K562 (cell line): ENCODE results near the gene CLDN34. TPM values are rescaled to one million over a fixed set of nuclear protein-coding genes. Genes with fewer than 3 reads are reported as not detected.

Experiments
- ATAC-seq: fragments of 200-7000 bp; cut with Tn5 transposase; 3 replicates; pipeline ENCODE4 v1.9.1; 2020; ENCODE audit warnings: moderate library complexity
- BruUV-seq: library from RNA; stranded (reverse); fragments of 400-500 nt; replicated peaks from 2 replicates; lab custom pipeline; 2021; lab: Mats Ljungman, UMichigan
- CTCF ChIA-PET: fragments of 300-600 bp; formaldehyde crosslinking; extraction: SDS; loops from one replicate; lab custom pipeline; 2021; ENCODE audit warnings: low intra/inter-chr PET ratio; lab: Yijun Ruan, JAX
- POLR2A ChIA-PET: fragments of 300-600, 350-650 bp; sonication (Branson Sonifier 250); formaldehyde crosslinking; extraction: SDS; loops from one replicate; lab custom pipeline; 2021; ENCODE audit warnings: antibody characterized with exemption, inconsistent platforms; lab: Yijun Ruan, JAX
- DNase-seq, 4 experiments: peaks; one replicate each; pipeline versions ENCODE4 v3.0.0 to v3.0.0-alpha.2; 2011 to 2018; ENCODE audit warnings: low spot score in 3 of 4, mixed read lengths in 3 of 4; ENCODE audit errors: extremely low read depth in 1 of 4
- FAIRE-seq: peaks from 2 replicates; lab custom pipeline; 2011; peaks lifted over from hg19 to GRCh38; lab: Jason Lieb, UNC
- H2AFZ ChIP-seq: 2 replicates; pipeline ENCODE4 v1.6.0; 2011; ENCODE audit warnings: low read depth, low read length, control low read depth, inconsistent platforms
- H3K27ac ChIP-seq: fragments of 200-600 bp; 3 replicates; pipeline ENCODE4 v1.8.0; 2011; ENCODE audit warnings: low read depth, mild to moderate bottlenecking, control low read depth, inconsistent platforms, low read length, moderate library complexity, mixed read lengths; ENCODE audit errors: extremely low read depth
- H3K27me3 ChIP-seq, 2 experiments: fragments of 300-600 bp in 1 of 2; 2 replicates in 1 of 2; 3 replicates in 1 of 2; pipeline versions ENCODE4 v1.6.0 to v1.8.0; 2011; ENCODE audit warnings: inconsistent platforms in 2 of 2, low read length in 2 of 2, mild to moderate bottlenecking in 1 of 2, mixed read lengths in 1 of 2, moderate library complexity in 1 of 2; ENCODE audit not compliant: control insufficient read depth in 2 of 2, insufficient read depth in 2 of 2
- H3K36me3 ChIP-seq: fragments of 300-600 bp; 3 replicates; pipeline ENCODE4 v1.8.0; 2011; ENCODE audit warnings: mild to moderate bottlenecking, low read length, inconsistent platforms; ENCODE audit not compliant: control insufficient read depth, insufficient read depth
- H3K4me1 ChIP-seq, 2 experiments: fragments of 200-600 bp in 1 of 2; replicated peaks in 1 of 2; 2 replicates in 1 of 2; 3 replicates in 1 of 2; pipeline versions ENCODE4 v1.5.1 to v1.8.0; 2011; ENCODE audit warnings: inconsistent platforms in 2 of 2, low read length in 2 of 2, mild to moderate bottlenecking in 1 of 2, mixed read lengths in 1 of 2, moderate library complexity in 1 of 2; ENCODE audit not compliant: control insufficient read depth in 2 of 2, insufficient read depth in 2 of 2
- H3K4me2 ChIP-seq: 2 replicates; pipeline ENCODE4 v1.6.1; 2011; ENCODE audit warnings: low read length, control low read depth, inconsistent platforms, mixed read lengths; ENCODE audit not compliant: insufficient read depth
- H3K4me3 ChIP-seq: fragments of 200-600 bp; sonication (generic), shearing (Covaris generic); 2 replicates; pipeline ENCODE4 v1.5.1; 2016; ENCODE audit warnings: control low read depth, inconsistent platforms
- H3K79me2 ChIP-seq: fragments of 200-600 bp; 3 replicates; pipeline ENCODE4 v1.8.0; 2011; ENCODE audit warnings: low read length, inconsistent platforms; ENCODE audit not compliant: control insufficient read depth, insufficient read depth
- H3K9ac ChIP-seq, 2 experiments: 2 replicates each; pipeline versions ENCODE4 v1.6.0 to v1.6.1; 2011; ENCODE audit warnings: low read depth in 2 of 2, low read length in 2 of 2, control low read depth in 1 of 2, inconsistent platforms in 1 of 2, mild to moderate bottlenecking in 1 of 2, mixed read lengths in 1 of 2; ENCODE audit not compliant: insufficient read depth in 1 of 2
- H3K9me1 ChIP-seq: one replicate; pipeline ENCODE4 v1.6.0; 2011; ENCODE audit warnings: inconsistent platforms, mild to moderate bottlenecking, low read length, moderate library complexity; ENCODE audit not compliant: control insufficient read depth, insufficient read depth
- H3K9me3 ChIP-seq: replicated peaks from 2 replicates; pipeline ENCODE4 v1.5.1; 2011; ENCODE audit warnings: low read depth, low read length, inconsistent platforms; ENCODE audit not compliant: control insufficient read depth, insufficient read depth
- H4K20me1 ChIP-seq: replicated peaks from 2 replicates; pipeline ENCODE4 v1.6.1; 2011; ENCODE audit warnings: low read length, inconsistent platforms, mixed read lengths; ENCODE audit not compliant: control insufficient read depth, insufficient read depth
- CEBPG ChIP-seq, 3 experiments: fragments of 200-800 bp in 1 of 3; sonication (Bioruptor generic) in 1 of 3; sonication (generic) in 1 of 3; formaldehyde crosslinking in 1 of 3; IDR thresholded peaks in 2 of 3; conservative IDR thresholded peaks in 1 of 3; 2 replicates each; pipeline versions ENCODE4 v1.6.1 to v1.8.0; 2016 to 2022; ENCODE audit warnings: missing compliant biosample characterization in 2 of 3, missing genetic modification characterization in 2 of 3, mild to moderate bottlenecking in 1 of 3, missing genetic modification reagents in 1 of 3
- CHD2 ChIP-seq: IDR thresholded peaks from 2 replicates; pipeline ENCODE4 v1.6.1; 2011; ENCODE audit warnings: low read depth, low read length
- ESRRB ChIP-seq: fragments of 250-450 bp; sonication (Bioruptor Pico); IDR thresholded peaks from 2 replicates; pipeline ENCODE4 v1.5.0; 2020; ENCODE audit warnings: mild to moderate bottlenecking, moderate library complexity, borderline replicate concordance
- FOXA3 ChIP-seq, 2 experiments: fragments of 450-650 bp in 1 of 2; sonication (generic) in 1 of 2; formaldehyde crosslinking; IDR thresholded peaks in 1 of 2; conservative IDR thresholded peaks in 1 of 2; 2 replicates each; pipeline versions ENCODE4 v1.4.0 to v1.8.0; 2020 to 2022; ENCODE audit warnings: mild to moderate bottlenecking in 2 of 2, missing genetic modification reagents in 1 of 2
- KLF1 ChIP-seq: fragments of 450-650 bp; IDR thresholded peaks from 2 replicates; pipeline ENCODE4 v1.6.1; 2016; ENCODE audit warnings: missing genetic modification characterization, missing compliant biosample characterization
- NFE2 ChIP-seq: IDR thresholded peaks from 2 replicates; pipeline ENCODE4 v1.6.1; 2014; ENCODE audit warnings: antibody characterized with exemption, low read depth
- NUFIP1 ChIP-seq: fragments of 450-650 bp; IDR thresholded peaks from 2 replicates; pipeline ENCODE4 v1.6.1; 2018; ENCODE audit not compliant: partially characterized antibody
- PHF21A ChIP-seq: fragments of 450-650 bp; IDR thresholded peaks from 2 replicates; pipeline ENCODE4 v1.6.1; 2017; ENCODE audit warnings: low read depth, borderline replicate concordance
- SAFB ChIP-seq: fragments of 200-400 bp; formaldehyde crosslinking; IDR thresholded peaks from 2 replicates; pipeline ENCODE4 v1.6.1; 2017; ENCODE audit warnings: low read depth, low read length, borderline replicate concordance
- SIN3B ChIP-seq: fragments of 450-650 bp; IDR thresholded peaks from 2 replicates; pipeline ENCODE4 v1.6.1; 2017; ENCODE audit warnings: low read depth, mild to moderate bottlenecking, moderate library complexity
- WHSC1 ChIP-seq: IDR thresholded peaks from one replicate; pipeline ENCODE4 v1.6.1; 2012; ENCODE audit warnings: low read length, control low read depth, inconsistent platforms
- WGBS: fragments of 100-300 bp; shearing (Covaris generic); methylation state at CpG from one replicate; pipeline ENCODE4 v1.1.6; 2016; ENCODE audit warnings: low coverage, mixed read lengths; ENCODE audit not compliant: insufficient coverage; ENCODE audit errors: missing lambda C conversion rate; 5-methylcytosine and 5-hydroxymethylcytosine counted together
- in situ Hi-C: fragments of 300-500 bp; cut with MboI; formaldehyde crosslinking; loops from 4 replicates; pipeline ENCODE4 v1.15.0; 2018; ENCODE audit warnings: inconsistent platforms, mixed read lengths
- intact Hi-C: fragments of 100-400 bp; cut with micrococcal nuclease; formaldehyde crosslinking; loops from 2 replicates; pipeline ENCODE4 v1.14.2; 2022
- polyA plus RNA-seq, 8 experiments: library from polyadenylated mRNA; depleted of rRNA in 4 of 8; stranded (reverse) in 5 of 8; unstranded in 3 of 8; fragments of >200 nt; fragmentation: Nextera tagmentation in 2 of 8; fragmentation: Illumina TruSeq in 1 of 8; extraction: Ambion mirVana in 2 of 8; extraction: Trizol in 1 of 8; gene quantifications; 2 replicates each; pipeline versions ENCODE4 v1.2.1 to v1.2.3, GENCODE V29; 2011 to 2014; ENCODE audit warnings: inconsistent platforms in 1 of 8, missing spikeins in 1 of 8
- total RNA-seq, 7 experiments: library from RNA; depleted of rRNA in 6 of 7; stranded (reverse); fragments of >200 nt in 6 of 7; fragmentation: Illumina TruSeq in 2 of 7; extraction: Trizol in 2 of 7; gene quantifications; 2 replicates each; pipeline versions ENCODE4 v1.2.1 to v1.2.3, GENCODE V29; 2011 to 2021; ENCODE audit warnings: low replicate concordance in 1 of 7
- TF ChIP-seq, protein P1 (sequence below): fragments of 250-450 bp; sonication (Bioruptor Pico); IDR thresholded peaks from 2 replicates; pipeline ENCODE4 v1.4.0; 2020; ENCODE audit warnings: mild to moderate bottlenecking
- TF ChIP-seq, protein P2 (sequence below): sonication (generic); formaldehyde crosslinking; IDR thresholded peaks from 2 replicates; pipeline ENCODE4 v1.8.0; 2023; ENCODE audit warnings: mild to moderate bottlenecking, missing genetic modification reagents

Gene CLDN34
- total and polyA plus RNA-seq, 9 of the 15 experiments (the other 6 are each of a cell fraction or from before 2014, with no cell fraction given), result not detected

DNA sequence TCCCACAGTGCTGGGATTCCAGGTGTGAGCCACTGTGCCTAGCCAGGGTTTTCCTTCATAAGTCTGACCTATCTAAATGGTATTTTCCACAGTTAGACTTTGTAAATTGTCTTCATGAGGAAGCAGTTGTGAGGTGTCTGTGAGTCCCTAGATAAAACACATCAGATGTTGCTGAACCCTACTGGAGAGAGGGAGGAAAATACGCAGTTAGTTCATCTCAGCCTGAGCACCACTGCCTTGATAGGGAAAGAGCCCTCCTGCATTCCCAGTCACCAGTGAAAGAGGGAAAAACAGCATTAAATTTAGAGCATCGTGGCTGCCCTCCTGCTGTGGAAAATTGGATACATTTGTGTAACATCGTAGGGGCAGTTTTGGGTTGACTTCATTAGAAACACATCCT lies 31.7 kb upstream of the CLDN34 start:
- TF ChIP-seq SIN3B (no peak), KLF1 (tag) (no peak), FOXA3 (CRISPR knock-in tag; conservative IDR thresholded peaks at IDR 0.05 in 1 of 2, IDR thresholded peaks at IDR 0.05 in 1 of 2) (no peak), WHSC1 (no peak), SAFB (no peak), CHD2 (no peak), NFE2 (no peak), ESRRB (CRISPR knock-in tag) (no peak), CEBPG (CRISPR knock-in tag; IDR thresholded peaks at IDR 0.05) (no peak), CEBPG (tag; conservative IDR thresholded peaks at IDR 0.05 in 1 of 2, IDR thresholded peaks at IDR 0.05 in 1 of 2) (no peak), NUFIP1 (no peak), PHF21A (no peak)
- TF ChIP-seq, protein P1, sequence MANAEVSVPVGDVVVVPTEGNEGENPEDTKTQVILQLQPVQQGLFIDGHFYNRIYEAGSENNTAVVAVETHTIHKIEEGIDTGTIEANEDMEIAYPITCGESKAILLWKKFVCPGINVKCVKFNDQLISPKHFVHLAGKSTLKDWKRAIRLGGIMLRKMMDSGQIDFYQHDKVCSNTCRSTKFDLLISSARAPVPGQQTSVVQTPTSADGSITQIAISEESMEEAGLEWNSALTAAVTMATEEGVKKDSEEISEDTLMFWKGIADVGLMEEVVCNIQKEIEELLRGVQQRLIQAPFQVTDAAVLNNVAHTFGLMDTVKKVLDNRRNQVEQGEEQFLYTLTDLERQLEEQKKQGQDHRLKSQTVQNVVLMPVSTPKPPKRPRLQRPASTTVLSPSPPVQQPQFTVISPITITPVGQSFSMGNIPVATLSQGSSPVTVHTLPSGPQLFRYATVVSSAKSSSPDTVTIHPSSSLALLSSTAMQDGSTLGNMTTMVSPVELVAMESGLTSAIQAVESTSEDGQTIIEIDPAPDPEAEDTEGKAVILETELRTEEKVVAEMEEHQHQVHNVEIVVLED (CRISPR knock-in tag), result no peak
- TF ChIP-seq, protein P2, sequence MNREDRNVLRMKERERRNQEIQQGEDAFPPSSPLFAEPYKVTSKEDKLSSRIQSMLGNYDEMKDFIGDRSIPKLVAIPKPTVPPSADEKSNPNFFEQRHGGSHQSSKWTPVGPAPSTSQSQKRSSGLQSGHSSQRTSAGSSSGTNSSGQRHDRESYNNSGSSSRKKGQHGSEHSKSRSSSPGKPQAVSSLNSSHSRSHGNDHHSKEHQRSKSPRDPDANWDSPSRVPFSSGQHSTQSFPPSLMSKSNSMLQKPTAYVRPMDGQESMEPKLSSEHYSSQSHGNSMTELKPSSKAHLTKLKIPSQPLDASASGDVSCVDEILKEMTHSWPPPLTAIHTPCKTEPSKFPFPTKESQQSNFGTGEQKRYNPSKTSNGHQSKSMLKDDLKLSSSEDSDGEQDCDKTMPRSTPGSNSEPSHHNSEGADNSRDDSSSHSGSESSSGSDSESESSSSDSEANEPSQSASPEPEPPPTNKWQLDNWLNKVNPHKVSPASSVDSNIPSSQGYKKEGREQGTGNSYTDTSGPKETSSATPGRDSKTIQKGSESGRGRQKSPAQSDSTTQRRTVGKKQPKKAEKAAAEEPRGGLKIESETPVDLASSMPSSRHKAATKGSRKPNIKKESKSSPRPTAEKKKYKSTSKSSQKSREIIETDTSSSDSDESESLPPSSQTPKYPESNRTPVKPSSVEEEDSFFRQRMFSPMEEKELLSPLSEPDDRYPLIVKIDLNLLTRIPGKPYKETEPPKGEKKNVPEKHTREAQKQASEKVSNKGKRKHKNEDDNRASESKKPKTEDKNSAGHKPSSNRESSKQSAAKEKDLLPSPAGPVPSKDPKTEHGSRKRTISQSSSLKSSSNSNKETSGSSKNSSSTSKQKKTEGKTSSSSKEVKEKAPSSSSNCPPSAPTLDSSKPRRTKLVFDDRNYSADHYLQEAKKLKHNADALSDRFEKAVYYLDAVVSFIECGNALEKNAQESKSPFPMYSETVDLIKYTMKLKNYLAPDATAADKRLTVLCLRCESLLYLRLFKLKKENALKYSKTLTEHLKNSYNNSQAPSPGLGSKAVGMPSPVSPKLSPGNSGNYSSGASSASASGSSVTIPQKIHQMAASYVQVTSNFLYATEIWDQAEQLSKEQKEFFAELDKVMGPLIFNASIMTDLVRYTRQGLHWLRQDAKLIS (CRISPR knock-in tag), result no peak

More for the DNA sequence above, 31.7 kb upstream of the CLDN34 start:
- in situ Hi-C loops (no loop called here), intact Hi-C loops (no loop called here)
- no peaks in the 10 kb centered on the region for H3K4me1 ChIP-seq
- no peak overlapping the region for H3K4me2 ChIP-seq
- no peaks in the 10 kb centered on the region for H3K9me1 ChIP-seq
- H3K27me3 ChIP-seq, result peaks cover 0 to 20% of the 10 kb centered on the region in 2 experiments; a peak in 2 of 5 replicates
- FAIRE-seq (no peak), ATAC-seq (no peak), DNase-seq (no peak)
- H4K20me1 ChIP-seq, result no peaks in the 10 kb centered on the region
- no peaks in the 10 kb centered on the region for H3K36me3 ChIP-seq
- BruUV-seq, result no TSS peak
- H2AFZ ChIP-seq, result no peak overlapping the region
- POLR2A ChIA-PET, result no interaction called here
- H3K4me3 ChIP-seq, result no peak overlapping the region
- no peak overlapping the region for H3K27ac ChIP-seq
- WGBS, result 0% methylated on average over 3 of the region's 3 CpGs
- CTCF ChIA-PET, result no interaction called here
- H3K9me3 ChIP-seq, result no peaks in the 10 kb centered on the region
- no peaks in the 10 kb centered on the region for H3K79me2 ChIP-seq
- H3K9ac ChIP-seq, result no peak overlapping the region
